NCI-H146 (cell line): ENCODE data around the gene NDUFS6.
A peak's percentile ranks its signal among the peaks of the same experiment; 100 is the strongest.

Experiments used
- DNase-seq: peaks from one replicate; lab custom pipeline; 2025; lab: John Stamatoyannopoulos, UW

NDUFS6 gene

DNA sequence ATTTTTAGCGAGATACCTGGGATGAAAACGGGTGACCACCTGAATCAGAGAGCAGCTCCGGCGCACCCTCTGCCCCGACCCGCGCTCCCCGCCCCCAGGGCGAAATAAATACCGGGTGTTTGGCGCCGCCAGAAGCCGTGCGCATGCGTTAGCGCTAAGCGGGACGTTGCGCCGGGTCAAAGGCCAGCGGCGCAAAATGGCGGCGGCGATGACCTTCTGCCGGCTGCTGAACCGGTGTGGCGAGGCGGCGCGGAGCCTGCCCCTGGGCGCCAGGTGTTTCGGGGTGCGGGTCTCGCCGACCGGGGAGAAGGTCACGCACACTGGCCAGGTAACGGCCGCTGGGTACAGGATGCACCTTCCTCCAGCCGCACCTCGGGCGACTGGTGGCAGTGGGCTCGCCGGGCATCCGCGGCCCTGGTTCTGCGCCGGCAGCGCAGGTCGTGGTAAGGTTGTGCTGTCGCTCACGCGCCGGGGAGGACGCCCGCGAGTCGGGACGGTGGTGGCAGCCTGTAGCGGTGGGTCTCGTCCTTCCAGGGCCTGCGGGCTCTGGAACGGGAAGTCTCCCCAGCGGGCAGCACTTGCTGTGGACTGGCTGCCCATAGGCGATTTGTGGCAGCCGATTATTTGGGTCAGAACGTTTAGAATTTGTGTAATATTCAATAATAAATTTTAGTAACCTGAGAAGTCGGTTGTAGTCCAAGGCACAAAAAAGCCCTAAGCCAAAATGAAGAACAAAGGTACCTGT is at the start of gene NDUFS6:
Gene NDUFS6 (plus strand): TSS at position 186 of the 745 bp plus-strand sequence. CDS start 11 bp downstream, at position 197.
- DNase-seq: peak; percentile 79

- no peak for DNase-seq
These were observed 49.1 kb upstream of the NDUFS6 start for GRCh38 chr5:1751864-1752822.

- DNase-seq: no peak
These were observed 48.3 kb upstream of the NDUFS6 start for GRCh38 chr5:1752881-1753280.

DNA sequence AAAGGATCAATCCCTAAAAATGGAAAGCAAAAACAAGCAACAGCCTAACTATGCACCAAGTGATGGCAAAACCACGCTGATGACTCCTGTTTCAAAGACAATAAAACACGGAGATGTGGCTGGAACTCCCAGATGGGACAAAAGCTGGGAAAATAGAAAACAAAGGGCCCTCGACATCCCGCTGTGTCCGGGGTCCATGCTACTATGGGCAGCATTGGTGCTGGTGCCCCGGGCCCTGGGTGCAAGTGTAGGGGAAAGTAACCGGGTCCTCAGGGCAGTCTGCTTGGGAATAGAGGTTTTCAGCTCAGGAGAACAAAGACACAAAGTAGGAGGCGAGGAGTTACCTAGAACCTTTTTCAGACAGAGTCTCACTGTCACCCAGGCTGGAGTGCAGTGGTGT is 47.7 kb upstream of the NDUFS6 start:
- no peak for DNase-seq

GRCh38 chr5:1754531-1755220 is 46.5 kb upstream of the NDUFS6 start:
- no peak for DNase-seq

GRCh38 chr5:1755321-1755949 is 45.8 kb upstream of the NDUFS6 start:
- DNase-seq: no peak

GRCh38 chr5:1756481-1756880 is 44.7 kb upstream of the NDUFS6 start:
- no peak for DNase-seq

DNA sequence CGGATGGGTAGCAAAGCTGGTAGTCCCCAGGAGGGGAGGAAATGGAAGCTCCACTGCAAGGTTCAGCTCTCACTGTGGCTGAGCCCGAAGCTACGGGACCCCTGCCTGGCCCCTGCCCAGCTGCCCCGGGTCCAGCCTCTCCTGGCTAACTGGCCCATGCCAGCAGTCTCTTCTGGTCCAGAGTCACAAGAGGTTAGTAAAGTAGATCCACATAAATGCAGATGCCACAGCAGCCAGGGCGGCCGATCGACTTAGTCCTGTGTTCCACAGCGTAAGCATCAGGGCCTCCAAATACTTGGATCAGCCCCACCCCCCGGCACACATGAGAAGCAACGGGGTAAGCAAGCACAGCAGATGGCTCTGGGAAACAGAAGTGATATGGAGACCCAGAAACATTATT is 43.7 kb upstream of the NDUFS6 start:
- DNase-seq: no peak

DNA sequence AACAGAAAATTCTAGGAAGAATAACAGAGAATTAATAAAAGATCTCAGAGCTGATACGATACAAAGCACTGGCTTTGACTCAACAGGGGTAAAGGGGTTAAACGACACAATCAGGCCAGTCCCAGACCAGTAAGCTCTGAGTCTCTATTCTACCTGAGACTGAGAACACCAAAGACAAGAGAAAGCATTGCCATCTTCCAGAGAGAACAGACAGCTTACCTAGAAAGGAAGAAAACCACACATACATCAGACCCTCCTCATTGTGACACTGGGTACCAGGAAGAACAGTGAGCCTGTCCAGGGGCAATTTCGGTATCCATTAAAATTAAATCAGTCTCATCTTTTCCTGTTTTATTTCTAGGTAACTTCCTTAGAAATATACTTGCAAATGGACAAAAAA is 42.6 kb upstream of the NDUFS6 start:
- no peak for DNase-seq

DNA sequence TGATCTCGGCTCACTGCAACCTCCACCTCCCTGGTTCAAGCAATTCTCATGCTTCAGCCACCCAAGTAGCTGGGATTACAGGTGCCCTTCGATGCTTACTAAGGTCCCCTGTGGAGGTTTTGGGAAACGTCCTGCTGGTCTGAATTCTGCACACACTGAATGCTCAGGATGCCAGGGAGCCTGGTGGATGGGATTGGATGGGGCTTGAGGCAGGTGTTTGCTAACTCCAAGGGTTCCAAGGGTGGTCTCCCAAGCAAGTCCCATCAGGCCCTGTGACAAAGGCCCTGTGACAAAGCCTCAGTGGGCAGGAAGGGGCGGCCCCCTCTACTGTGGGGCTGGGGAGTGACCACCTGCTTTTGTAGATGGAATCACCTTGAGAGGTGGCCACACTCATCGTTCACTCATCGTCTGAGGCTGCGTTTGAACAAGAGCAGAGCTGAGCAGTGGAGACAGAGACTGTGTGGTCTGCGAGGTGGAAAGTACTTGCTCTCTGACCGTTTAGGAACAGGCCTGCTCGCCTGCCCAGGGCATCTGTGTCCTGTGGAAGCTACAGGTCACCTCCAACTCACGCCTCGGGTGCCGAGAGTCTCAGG is 41.7 kb upstream of the NDUFS6 start:
- no peak for DNase-seq

- DNase-seq: no peak
These were observed 41.0 kb upstream of the NDUFS6 start for GRCh38 chr5:1760231-1760630.

GRCh38 chr5:1760656-1761452 is 40.4 kb upstream of the NDUFS6 start:
- DNase-seq: no peak

DNA sequence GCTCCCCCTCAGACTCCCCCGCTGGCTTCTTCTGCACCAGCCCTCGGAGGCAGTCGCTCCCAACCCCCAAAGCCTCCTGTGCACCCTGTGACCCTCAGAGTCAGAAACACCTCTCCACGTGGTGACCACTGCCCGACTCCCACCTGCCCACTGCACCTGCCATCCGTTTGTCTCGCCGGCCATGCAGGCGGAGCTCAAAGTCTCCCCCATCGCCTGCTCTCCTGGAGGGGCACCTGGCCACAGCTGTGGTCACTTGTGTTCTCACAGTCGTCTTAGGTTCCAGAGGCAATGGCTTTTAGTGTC is 39.8 kb upstream of the NDUFS6 start:
- DNase-seq: no peak

DNA sequence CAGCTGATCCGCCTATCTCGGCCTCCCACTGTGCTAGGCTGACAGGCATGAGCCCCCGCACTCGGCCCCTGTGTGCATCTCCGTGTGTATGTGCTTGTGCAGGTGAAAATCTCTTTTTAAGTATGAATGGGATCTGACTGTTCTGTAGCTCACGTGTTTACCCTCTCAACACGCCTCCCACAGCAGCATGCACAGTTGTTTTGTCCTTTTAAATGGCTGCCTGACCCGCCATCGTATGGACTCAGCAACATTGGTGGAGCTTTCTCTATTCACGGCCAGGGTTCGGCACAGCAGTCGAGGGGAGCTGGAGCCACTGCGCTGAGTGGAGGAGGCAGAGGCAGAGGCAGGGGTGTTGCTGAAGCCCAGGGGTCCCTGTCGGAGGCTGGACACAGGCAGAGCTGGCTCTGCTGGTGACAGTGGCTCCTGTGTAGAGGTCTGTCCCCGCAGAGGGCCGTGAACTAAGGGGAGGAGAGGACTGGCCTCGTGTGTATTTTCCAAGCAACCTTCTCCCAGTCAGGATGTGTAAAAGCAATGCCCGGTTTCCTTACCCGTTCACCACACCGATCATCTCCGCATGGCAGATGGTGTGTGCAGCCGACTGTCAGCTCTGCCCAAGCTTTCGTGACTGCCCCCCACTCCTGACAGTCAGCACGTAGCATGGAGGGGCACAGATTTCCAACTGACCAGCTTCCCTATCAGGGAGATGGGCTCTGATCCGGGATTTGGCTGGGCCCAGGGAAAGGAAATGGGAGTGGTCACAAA is 38.9 kb upstream of the NDUFS6 start:
- no peak for DNase-seq

- DNase-seq: no peak
These were observed 38.2 kb upstream of the NDUFS6 start for GRCh38 chr5:1762883-1763547.

- peak; percentile 29 for DNase-seq
These were observed 37.7 kb upstream of the NDUFS6 start for GRCh38 chr5:1763548-1763911.

GRCh38 chr5:1763960-1764605 is 37.1 kb upstream of the NDUFS6 start:
- DNase-seq: no peak

GRCh38 chr5:1764606-1764960 is 36.6 kb upstream of the NDUFS6 start:
- DNase-seq: no peak

DNA sequence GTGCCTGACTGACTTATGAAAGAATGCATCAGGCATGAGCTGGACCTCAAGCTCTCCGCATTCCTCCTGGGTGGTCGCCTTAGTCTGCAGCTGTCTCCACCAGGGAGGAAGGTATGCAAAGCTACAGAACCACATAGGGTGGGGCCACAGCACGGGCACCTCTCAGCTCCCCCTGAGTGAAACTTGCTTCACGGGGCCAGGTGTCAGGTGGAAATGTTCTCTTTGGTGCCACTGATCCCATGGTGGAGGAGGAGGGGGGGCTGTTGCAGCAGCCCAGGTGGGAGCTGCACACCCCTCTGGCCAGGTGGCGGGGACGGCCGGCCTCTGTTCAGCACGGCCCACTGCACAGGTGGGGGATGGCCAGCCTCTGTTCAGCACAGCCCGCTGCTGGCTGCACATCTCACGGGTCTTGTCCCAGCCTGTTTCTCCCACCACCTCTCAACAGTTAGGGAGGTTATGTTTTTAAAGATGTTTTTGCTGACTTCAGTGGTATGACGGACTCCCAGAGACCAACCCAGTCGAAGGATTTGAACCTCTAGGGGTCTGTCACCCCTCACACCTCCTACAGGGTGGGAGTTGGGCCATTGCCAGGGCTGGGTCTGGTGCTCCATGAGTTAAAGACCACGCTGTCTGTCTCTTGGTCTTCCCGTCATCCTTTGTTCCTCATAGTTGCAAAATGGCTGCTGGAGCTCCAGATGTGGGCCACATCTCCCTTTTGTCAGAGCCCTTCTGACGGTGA is 35.9 kb upstream of the NDUFS6 start:
- no peak for DNase-seq
